Metanephros (tissue), 1 donor: ENCODE measurements around the gene PCDHGA2. TPM values are rescaled to one million over a fixed set of nuclear protein-coding genes. Genes with fewer than 3 reads are reported as not detected.

Experiments
- total RNA-seq: library from RNA; depleted of rRNA; stranded (reverse); fragments of >200 nt; gene quantifications from one replicate; pipeline ENCODE4 v1.2.3, GENCODE V29; 2014

PCDHGA2 gene
- total RNA-seq = 10.2 TPM

DNA sequence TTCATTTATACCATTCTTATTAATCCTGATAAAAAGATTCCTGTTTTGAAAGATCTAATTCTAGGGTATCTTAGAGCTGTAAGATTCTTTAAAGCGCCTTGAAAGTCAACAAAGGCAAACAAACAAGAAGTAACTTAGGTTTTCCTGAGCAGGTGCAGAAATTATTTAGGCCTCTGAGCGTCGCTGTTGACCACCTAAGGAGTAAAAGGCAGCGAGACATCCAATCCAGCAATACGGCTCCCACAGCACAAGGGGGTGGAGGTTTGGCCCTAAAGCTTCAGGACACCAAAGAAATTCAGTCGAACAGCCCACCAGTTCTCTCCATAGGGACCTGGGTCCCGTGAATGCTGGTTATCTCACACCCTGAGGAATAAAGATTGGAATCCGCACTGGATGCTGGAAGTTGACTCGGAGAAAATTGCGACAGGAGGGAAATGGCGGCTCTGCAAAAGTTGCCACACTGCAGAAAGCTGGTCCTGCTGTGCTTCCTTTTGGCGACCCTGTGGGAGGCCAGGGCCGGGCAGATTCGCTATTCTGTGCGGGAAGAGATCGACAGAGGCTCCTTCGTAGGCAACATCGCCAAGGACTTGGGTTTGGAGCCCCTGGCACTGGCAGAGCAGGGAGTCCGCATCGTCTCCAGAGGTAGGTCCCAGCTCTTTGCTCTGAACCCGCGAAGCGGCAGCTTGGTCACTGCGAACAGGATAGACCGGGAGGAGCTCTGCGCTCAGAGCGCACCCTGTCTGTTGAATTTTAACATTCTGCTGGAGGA lies at the start of gene PCDHGA2:
Gene PCDHGA2, plus strand, starts transcription at position 223 of the 769 bp plus-strand sequence.

GRCh38 chr5:141303756-141304155 lies 34.8 kb upstream of the PCDHGA2 start, which contains the start of gene SLC25A2:
TSS of gene SLC25A2 (minus strand) at chr5:141304049. CDS start at chr5:141303865, 184 bp downstream.

GRCh38 chr5:141320225-141321169 lies 18.1 kb upstream of the PCDHGA2 start, which contains the start of gene TAF7:
TSS of gene TAF7 (minus strand) at chr5:141320784. CDS start at chr5:141320044, 740 bp downstream.

GRCh38 chr5:141330299-141331080 lies 8.1 kb upstream of the PCDHGA2 start, which contains the start of gene PCDHGA1:
TSS of gene PCDHGA1 (plus strand) at chr5:141330514.

GRCh38 chr5:141343242-141343952 lies 4.8 kb downstream of the PCDHGA2 start, which contains the start of gene PCDHGA3:
TSS of gene PCDHGA3 (plus strand) at chr5:141343829. CDS start at chr5:141344034, 205 bp downstream.

GRCh38 chr5:141349917-141350619 lies 11.5 kb downstream of the PCDHGA2 start, which contains the start of gene PCDHGB1:
TSS of gene PCDHGB1 (plus strand) at chr5:141350099. CDS start at chr5:141350261, 162 bp downstream.

DNA sequence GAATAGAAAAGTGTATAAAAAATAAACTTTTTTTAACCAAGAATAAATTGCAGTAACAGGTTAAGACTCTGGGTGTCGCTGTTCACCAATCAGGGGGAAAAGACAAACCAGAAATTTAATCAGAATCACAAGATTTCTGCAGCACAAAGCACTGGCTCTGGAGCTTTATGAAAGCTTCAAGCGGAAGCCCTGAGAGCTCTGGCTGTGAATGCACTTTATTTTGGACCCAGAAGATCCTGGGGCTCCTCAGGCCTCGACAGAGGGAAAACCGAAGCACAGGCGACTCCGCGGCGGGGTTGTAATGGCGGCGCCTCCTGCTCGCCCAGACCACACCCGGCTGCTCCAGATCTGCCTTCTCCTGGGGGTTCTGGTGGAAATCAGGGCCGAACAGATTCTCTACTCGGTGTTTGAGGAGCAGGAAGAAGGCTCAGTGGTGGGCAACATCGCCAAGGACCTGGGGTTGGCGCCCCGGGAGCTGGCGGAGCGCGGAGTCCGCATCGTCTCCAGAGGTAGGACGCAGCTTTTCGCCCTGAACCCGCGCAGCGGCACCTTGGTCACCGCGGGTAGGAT lies 16.4 kb downstream of the PCDHGA2 start, which contains the start of gene PCDHGA4:
Gene PCDHGA4, plus strand, starts transcription at position 122 of the 570 bp plus-strand sequence. Its CDS starts 87 bp downstream, at position 209.

GRCh38 chr5:141359790-141360426 lies 21.3 kb downstream of the PCDHGA2 start, which contains the start of gene PCDHGB2:
TSS of gene PCDHGB2 (plus strand) at chr5:141359994. CDS start at chr5:141360136, 142 bp downstream.

DNA sequence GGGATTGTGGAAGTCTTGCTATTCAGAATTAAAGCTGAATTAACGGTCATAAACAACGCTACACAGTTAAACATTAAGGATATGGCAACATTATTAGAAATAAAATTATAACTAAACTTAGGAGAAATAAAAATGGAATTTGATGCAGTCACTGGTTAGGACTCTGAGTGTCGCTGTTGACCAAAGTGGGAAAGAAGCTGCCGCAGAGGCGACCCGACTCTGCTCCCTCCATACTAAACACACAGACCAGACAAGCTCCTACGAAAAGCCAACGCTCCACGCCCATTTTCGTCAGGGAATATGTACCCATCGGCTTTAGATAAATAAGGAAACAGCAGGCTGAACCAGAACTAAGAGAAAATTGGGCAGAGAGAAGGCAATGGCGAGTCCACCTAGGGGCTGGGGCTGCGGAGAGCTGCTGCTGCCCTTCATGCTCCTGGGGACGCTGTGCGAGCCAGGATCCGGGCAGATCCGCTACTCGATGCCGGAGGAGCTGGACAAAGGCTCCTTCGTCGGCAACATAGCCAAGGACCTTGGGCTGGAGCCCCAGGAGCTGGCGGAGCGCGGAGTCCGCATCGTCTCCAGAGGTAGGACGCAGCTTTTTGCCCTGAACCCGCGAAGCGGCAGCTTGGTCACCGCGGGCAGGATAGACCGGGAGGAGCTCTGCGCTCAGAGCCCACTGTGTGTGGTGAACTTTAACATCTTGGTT lies 25.5 kb downstream of the PCDHGA2 start, which contains the start of gene PCDHGA5:
Gene PCDHGA5, plus strand, starts transcription at position 211 of the 709 bp plus-strand sequence. Its CDS starts 169 bp downstream, at position 380.

DNA sequence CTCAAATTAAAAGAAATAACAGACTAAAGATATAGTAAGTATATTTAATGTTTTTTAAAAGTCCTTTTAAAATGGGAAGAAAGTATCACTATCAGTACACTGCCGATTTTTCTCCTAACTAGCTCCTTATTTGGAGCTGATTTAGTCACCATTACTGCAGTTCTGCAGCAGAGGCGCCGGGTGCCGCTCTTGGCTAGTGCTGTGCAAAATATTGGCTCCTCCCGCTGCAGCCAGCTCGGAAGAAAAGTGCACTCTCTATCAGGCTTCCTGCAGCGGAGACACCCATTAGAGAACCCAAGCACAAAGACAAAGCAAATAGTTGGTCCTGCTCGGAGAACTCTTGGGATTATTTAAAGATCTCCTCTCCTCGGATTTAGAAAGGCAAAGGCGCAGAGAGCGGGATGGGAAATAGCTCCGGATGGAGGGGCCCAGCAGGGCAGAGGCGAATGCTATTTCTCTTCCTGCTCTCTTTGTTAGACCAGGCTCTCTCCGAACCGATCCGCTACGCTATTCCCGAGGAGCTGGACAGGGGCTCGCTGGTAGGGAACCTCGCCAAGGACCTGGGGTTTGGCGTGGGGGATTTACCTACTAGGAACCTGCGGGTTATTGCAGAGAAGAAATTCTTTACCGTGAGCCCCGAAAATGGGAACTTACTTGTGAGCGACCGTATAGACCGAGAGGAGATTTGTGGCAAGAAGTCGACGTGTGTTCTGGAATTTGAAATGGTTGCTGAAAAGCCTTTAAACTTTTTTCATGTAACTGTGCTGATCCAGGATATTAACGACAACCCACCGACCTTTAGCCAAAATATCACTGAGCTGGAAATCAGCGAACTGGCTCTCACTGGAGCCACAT lies 31.7 kb downstream of the PCDHGA2 start, which contains the start of gene PCDHGB3:
Gene PCDHGB3, plus strand, starts transcription at position 249 of the 855 bp plus-strand sequence. Its CDS starts 153 bp downstream, at position 402.

GRCh38 chr5:141373673-141374317 lies 35.2 kb downstream of the PCDHGA2 start, which contains the start of gene PCDHGA6:
TSS of gene PCDHGA6 (plus strand) at chr5:141373891. CDS start at chr5:141374084, 193 bp downstream.

DNA sequence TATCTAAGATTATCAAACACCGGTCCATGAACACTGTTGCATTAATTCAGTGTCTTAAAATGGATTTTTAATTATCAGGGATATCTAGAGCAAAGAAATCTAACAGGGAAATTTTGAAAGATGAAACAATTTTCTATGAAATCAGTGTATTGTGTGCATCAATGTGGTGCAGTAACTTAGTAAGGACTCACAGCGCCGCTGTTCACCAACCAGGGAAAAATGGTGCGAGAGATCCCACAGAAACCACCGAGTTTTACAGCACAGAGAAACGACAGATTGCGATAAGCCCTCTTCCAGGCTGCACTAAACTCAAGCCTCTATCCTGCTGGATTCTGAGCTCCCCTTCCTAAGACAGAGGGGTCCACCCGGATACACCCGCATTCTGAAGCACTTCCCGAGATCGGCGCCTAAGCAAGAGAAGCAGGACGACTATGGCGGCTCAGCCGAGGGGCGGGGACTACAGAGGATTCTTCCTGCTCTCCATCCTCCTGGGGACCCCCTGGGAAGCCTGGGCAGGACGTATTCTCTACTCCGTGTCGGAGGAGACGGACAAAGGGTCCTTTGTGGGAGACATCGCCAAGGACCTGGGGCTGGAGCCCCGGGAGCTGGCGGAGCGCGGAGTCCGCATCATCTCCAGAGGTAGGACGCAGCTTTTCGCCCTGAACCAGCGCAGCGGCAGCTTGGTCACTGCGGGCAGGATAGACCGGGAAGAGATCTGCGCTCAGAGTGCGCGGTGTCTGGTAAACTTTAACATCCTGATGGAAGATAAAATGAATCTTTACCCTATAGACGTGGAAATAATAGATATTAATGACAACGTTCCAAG lies 44.1 kb downstream of the PCDHGA2 start, which contains the start of gene PCDHGA7:
Gene PCDHGA7, plus strand, starts transcription at position 274 of the 826 bp plus-strand sequence. Its CDS starts 158 bp downstream, at position 432.

GRCh38 chr5:141387557-141388311 lies 49.2 kb downstream of the PCDHGA2 start, which contains the start of gene PCDHGB4:
TSS of gene PCDHGB4 (plus strand) at chr5:141387698. CDS start at chr5:141387885, 187 bp downstream.

GRCh38 chr5:141392429-141393198 lies 54.1 kb downstream of the PCDHGA2 start, which contains the start of gene PCDHGA8:
TSS of gene PCDHGA8 (plus strand) at chr5:141392633. CDS start at chr5:141392814, 181 bp downstream.

